ENCODE measurements around the gene RPUSD2.

Gene RPUSD2, protein sequence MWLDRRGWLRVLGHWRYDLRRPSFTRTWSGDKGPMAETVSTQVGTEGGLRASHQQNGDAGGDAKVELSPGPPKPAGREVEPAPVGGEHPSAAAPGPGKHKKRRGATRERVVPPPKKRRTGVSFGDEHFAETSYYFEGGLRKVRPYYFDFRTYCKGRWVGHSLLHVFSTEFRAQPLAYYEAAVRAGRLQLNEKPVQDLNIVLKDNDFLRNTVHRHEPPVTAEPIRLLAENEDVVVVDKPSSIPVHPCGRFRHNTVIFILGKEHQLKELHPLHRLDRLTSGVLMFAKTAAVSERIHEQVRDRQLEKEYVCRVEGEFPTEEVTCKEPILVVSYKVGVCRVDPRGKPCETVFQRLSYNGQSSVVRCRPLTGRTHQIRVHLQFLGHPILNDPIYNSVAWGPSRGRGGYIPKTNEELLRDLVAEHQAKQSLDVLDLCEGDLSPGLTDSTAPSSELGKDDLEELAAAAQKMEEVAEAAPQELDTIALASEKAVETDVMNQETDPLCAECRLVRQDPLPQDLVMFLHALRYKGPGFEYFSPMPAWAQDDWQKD

DNA sequence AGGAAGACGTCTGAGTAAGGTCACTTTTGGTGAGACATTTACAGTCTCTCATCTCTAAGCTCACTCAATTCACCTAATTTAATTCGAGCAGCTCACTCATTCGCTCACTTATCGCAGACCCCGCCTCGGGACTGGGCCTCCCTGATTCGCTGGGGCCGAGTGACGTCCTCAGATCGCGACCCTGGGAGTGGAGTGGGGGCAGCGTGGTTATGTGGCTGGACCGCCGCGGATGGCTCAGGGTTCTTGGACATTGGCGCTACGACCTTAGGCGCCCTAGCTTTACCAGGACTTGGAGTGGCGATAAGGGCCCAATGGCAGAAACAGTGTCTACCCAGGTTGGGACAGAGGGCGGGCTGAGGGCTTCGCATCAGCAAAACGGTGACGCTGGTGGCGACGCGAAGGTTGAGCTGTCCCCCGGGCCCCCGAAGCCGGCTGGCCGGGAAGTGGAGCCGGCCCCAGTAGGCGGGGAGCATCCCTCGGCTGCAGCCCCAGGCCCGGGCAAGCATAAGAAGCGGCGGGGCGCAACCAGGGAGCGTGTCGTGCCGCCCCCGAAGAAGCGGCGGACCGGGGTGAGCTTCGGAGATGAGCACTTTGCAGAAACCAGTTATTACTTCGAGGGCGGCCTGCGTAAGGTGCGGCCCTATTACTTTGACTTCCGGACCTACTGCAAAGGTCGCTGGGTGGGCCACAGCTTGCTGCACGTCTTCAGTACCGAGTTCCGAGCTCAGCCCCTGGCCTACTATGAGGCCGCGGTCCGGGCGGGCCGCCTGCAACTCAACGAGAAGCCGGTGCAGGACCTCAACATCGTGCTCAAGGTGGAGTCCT, at the start of gene RPUSD2:
RPUSD2 (plus strand) TSS at position 171 of the 825 bp plus-strand sequence; CDS start at position 210, 39 bp downstream.
- H3K4me3 ChIP-seq (ENCODE audit: low read depth, low read length) = peak within 1 kb of the TSS; percentile 72
- no peak for DNase-seq (ENCODE audit: low read depth)
- TF ChIP-seq, protein P1, sequence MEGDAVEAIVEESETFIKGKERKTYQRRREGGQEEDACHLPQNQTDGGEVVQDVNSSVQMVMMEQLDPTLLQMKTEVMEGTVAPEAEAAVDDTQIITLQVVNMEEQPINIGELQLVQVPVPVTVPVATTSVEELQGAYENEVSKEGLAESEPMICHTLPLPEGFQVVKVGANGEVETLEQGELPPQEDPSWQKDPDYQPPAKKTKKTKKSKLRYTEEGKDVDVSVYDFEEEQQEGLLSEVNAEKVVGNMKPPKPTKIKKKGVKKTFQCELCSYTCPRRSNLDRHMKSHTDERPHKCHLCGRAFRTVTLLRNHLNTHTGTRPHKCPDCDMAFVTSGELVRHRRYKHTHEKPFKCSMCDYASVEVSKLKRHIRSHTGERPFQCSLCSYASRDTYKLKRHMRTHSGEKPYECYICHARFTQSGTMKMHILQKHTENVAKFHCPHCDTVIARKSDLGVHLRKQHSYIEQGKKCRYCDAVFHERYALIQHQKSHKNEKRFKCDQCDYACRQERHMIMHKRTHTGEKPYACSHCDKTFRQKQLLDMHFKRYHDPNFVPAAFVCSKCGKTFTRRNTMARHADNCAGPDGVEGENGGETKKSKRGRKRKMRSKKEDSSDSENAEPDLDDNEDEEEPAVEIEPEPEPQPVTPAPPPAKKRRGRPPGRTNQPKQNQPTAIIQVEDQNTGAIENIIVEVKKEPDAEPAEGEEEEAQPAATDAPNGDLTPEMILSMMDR (IDR thresholded peaks at IDR 0.05; ENCODE audit: control insufficient read depth, extremely low read depth, insufficient read depth) = no peak

DNA sequence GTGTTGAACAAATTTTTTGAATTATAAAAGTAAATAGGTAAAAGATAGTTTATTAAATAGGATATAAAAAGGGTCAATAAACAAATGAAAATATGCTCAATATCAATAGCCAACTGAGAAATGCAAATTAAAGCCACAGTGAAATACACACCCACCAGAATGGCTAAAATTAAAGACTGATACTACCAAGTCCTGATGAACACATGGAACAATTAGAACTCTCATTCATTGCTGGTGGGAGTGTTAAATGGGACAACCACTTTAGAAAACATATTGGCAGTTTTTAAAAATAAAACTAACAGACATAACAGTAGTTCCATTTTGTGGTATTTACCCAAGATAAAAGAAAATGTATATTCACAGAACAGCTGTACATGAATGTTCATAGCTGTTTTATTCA, 45.5 kb upstream of the RPUSD2 start:
- no peak for DNase-seq (ENCODE audit: low read depth)

DNA sequence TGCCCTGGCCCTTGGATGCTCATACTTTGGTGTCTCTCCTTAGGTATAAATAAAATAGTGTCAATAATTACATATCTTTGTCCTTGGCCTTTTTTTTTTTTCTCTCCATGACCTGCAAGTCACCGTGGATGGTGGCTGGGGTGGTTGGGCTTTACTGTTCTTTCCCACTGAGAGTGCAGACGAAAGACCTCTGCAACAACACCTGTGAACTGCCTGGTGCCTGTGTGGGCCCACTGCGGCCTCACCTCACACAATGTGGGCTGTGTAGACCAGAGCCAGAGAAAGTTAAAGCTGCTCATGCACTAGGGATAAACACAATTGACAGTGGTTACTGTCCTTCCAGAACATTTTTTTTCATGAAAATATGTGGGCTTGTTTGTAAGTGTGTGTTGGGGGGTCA, 43.2 kb upstream of the RPUSD2 start:
- TF ChIP-seq, protein P1 (IDR thresholded peaks at IDR 0.05; ENCODE audit: control insufficient read depth, extremely low read depth, insufficient read depth) = no peak
- H3K4me3 ChIP-seq (ENCODE audit: low read depth, low read length) = no peak overlapping the region
- no peak for DNase-seq (ENCODE audit: low read depth)

More for the DNA sequence above, 45.5 kb upstream of the RPUSD2 start:
- H3K4me3 ChIP-seq (ENCODE audit: low read depth, low read length) = no peak overlapping the region
- TF ChIP-seq, protein P1 (IDR thresholded peaks at IDR 0.05; ENCODE audit: control insufficient read depth, extremely low read depth, insufficient read depth) = no peak

DNA sequence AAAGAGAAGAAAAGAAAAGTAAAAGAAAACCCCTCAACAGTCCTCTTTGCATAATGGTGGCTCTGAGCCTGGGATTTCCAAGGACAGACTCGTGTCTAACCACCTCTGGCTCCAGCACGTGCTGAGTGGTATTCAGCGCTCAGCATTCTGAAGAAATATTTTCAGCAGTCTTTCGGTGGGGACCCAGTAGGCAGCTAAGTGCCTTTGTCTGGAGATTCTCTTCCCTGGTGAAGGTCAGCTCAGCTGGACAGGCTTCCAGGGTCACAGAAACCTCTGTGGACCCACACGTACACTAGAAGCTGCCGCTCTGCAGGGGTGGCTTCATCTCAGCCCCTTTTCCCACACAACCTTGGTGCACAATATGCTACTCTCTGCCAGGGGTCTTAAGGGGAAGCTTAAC, 40.3 kb upstream of the RPUSD2 start:
- no peak for DNase-seq (ENCODE audit: low read depth)
- TF ChIP-seq, protein P1 (IDR thresholded peaks at IDR 0.05; ENCODE audit: control insufficient read depth, extremely low read depth, insufficient read depth) = no peak
- H3K4me3 ChIP-seq (ENCODE audit: low read depth, low read length) = no peak overlapping the region

DNA sequence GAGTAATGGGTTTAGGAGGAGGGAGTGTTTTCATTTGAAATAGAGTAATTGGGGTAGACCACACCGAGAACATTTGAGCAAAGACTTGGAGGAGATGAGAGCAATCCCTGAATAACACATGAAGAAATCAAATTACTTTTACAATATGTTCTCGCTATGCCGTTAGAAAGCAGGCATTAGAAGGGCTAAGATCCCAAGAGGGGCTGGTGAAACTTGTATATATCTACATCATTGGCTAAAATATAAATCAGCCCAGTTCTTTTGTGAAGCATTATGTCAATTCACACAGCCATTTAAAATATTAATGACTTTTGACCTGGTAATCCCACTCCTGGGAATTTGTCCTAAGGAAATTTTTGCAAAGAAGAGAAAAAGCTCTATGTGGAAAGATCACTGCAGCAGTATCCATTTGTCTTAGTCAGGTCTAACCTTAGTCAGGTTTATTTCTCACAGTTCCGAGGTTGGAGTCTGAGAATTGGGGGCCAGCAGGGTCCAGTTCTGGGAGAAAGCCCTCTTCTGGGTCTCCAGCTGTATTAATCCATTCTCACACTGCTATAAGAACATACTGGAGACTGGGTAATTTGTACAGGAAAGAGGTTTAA, 35.2 kb upstream of the RPUSD2 start:
- TF ChIP-seq, protein P1 (IDR thresholded peaks at IDR 0.05; ENCODE audit: control insufficient read depth, extremely low read depth, insufficient read depth) = no peak
- DNase-seq (ENCODE audit: low read depth) = no peak
- no peak overlapping the region for H3K4me3 ChIP-seq (ENCODE audit: low read depth, low read length)

DNA sequence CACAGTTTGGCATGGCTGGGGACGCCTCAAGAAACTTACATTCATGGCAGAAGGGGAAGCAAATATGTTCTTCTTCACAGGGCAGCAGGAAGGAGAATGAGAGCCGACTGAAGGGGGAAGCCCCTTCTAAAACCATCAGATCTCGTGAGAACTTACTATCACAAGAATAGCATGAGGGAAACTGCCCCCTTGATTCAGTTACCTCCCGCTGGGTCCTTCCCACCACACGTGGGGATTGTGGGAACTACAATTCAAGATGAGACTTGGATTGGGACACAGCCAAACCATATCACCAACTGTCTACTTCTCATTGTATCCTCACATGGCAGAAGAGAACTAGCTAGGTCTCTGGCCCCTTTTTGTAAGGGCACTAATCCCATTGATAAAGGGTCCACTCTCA, 34.7 kb upstream of the RPUSD2 start:
- TF ChIP-seq, protein P1 (IDR thresholded peaks at IDR 0.05; ENCODE audit: control insufficient read depth, extremely low read depth, insufficient read depth) = no peak
- DNase-seq (ENCODE audit: low read depth) = no peak
- H3K4me3 ChIP-seq (ENCODE audit: low read depth, low read length) = no peak overlapping the region

All from LNCaP clone FGC (cell line).